ENCODE measurements around the gene UNC13B.

Gene UNC13B

GRCh38 chr9:35115680-35116538 is 45.9 kb upstream of the UNC13B start, which contains the start of gene ATOSB:
Gene ATOSB, minus strand, starts transcription at chr9:35115862. Its CDS starts 7,588 bp downstream, at chr9:35108274.
- ChIA-PET POLR2A (interaction anchor here (1.0 kb wide), 1 partner anchor 44 kb away, joined by 3 read pairs; no protein-coding TSS in a partner anchor), CTCF (interaction anchor here (0.6 to 15.9 kb wide), 23 partner anchors 10 to 632 kb away, joined by 3 to 181 read pairs (median 5); partner anchors contain the start of genes PIGO and UNC13B)
- TF ChIP-seq, protein P1, sequence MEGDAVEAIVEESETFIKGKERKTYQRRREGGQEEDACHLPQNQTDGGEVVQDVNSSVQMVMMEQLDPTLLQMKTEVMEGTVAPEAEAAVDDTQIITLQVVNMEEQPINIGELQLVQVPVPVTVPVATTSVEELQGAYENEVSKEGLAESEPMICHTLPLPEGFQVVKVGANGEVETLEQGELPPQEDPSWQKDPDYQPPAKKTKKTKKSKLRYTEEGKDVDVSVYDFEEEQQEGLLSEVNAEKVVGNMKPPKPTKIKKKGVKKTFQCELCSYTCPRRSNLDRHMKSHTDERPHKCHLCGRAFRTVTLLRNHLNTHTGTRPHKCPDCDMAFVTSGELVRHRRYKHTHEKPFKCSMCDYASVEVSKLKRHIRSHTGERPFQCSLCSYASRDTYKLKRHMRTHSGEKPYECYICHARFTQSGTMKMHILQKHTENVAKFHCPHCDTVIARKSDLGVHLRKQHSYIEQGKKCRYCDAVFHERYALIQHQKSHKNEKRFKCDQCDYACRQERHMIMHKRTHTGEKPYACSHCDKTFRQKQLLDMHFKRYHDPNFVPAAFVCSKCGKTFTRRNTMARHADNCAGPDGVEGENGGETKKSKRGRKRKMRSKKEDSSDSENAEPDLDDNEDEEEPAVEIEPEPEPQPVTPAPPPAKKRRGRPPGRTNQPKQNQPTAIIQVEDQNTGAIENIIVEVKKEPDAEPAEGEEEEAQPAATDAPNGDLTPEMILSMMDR (IDR thresholded peaks at IDR 0.05; ENCODE audit: insufficient read depth, low read length, missing control alignments): no peak
- peak within 1 kb of the TSS; percentile 99 for H3K4me3 ChIP-seq (ENCODE audit: low read depth, low read length)
- DNase-seq (ENCODE audit: low read depth, low spot score): peak; percentile 59

- CTCF ChIA-PET: interaction anchor here (0.8 to 15.9 kb wide), 29 partner anchors 10 to 632 kb away, joined by 3 to 181 read pairs (median 5); partner anchors contain the start of genes PIGO and UNC13B
- peak overlapping the region; percentile 99 for H3K4me3 ChIP-seq (ENCODE audit: low read depth, low read length)
- no peak for DNase-seq (ENCODE audit: low read depth, low spot score)
- POLR2A ChIA-PET: no interaction called here
- TF ChIP-seq, protein P1 (IDR thresholded peaks at IDR 0.05; ENCODE audit: insufficient read depth, low read length, missing control alignments): peak; percentile 0
These were observed 45.3 kb upstream of the UNC13B start for GRCh38 chr9:35116539-35116897.

DNA sequence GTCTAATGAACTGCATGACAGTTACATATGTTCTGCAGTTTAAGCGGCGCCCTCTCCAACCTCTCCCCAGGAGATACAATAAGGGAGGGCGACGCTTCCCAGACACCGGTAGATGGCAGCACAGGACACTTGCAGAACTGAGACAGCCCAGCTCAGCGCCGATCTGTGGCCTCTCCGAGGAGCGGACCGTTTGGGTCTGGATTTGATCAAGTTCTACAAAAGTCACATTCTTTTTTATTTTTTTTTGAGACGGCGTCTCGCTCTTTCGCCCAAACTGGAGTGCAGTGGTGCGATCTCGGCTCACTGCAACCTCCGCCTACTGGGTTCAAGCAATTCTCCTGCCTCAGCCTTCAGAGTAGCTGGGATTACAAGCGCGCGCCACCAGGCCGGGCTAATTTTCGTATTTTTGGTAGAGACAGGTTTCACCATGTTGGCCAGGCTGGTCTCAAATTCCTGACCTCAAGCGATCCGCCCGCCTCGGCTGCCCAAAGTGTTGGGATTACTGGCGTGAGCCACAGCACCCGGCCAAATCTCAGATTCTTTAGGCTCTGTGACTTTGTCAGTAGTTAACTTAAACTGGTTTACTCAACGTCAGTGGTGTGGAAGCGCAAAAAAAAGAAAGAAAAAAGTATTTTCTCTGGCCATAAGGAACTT is 44.8 kb upstream of the UNC13B start:
- POLR2A ChIA-PET: no interaction called here

DNA sequence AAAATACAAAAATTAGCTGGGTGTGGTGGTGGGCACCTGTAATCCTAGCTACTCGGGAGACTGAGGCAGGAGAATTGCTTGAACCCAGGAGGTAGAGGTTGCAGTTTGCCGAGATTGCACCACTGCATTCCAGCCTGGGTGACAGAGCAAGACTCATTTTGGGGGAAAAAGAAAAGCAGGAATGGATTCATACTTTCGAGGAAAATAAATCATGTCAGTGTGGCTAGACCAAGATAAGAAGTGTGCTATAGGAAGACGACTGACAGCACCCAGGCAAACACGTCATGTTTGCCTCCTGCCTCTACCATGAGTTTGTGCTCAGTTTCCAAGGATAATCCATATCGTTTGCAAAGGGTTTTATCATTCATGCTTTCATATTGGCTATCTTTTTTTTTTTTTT is 26.9 kb upstream of the UNC13B start:
- DNase-seq (ENCODE audit: low read depth, low spot score): no peak
- ChIA-PET CTCF (no interaction called here), POLR2A (no interaction called here)
- TF ChIP-seq, protein P1 (IDR thresholded peaks at IDR 0.05; ENCODE audit: insufficient read depth, low read length, missing control alignments): no peak
- no peak overlapping the region for H3K4me3 ChIP-seq (ENCODE audit: low read depth, low read length)

More for the DNA sequence above, 44.8 kb upstream of the UNC13B start:
- DNase-seq (ENCODE audit: low read depth, low spot score): peak; percentile 63
- TF ChIP-seq, protein P1 (IDR thresholded peaks at IDR 0.05; ENCODE audit: insufficient read depth, low read length, missing control alignments): peak; percentile 98
- peak overlapping the region; percentile 99 for H3K4me3 ChIP-seq (ENCODE audit: low read depth, low read length)
- CTCF ChIA-PET: interaction anchor here (0.5 to 15.9 kb wide), 29 partner anchors 9 to 438 kb away, joined by 3 to 181 read pairs (median 5); partner anchors contain the start of genes PIGO and UNC13B

GRCh38 chr9:35135988-35136387 is 25.8 kb upstream of the UNC13B start:
- CTCF ChIA-PET: interaction anchor here (0.9 to 1.3 kb wide), 2 partner anchors 10 to 19 kb away, joined by 3 to 6 read pairs; no protein-coding TSS in a partner anchor
- DNase-seq (ENCODE audit: low read depth, low spot score): no peak
- POLR2A ChIA-PET: no interaction called here
- TF ChIP-seq, protein P1 (IDR thresholded peaks at IDR 0.05; ENCODE audit: insufficient read depth, low read length, missing control alignments): no peak
- no peak overlapping the region for H3K4me3 ChIP-seq (ENCODE audit: low read depth, low read length)

GRCh38 chr9:35136866-35137265 is 24.9 kb upstream of the UNC13B start:
- no peak for DNase-seq (ENCODE audit: low read depth, low spot score)
- POLR2A ChIA-PET: no interaction called here
- TF ChIP-seq, protein P1 (IDR thresholded peaks at IDR 0.05; ENCODE audit: insufficient read depth, low read length, missing control alignments): no peak
- CTCF ChIA-PET: no interaction called here
- H3K4me3 ChIP-seq (ENCODE audit: low read depth, low read length): no peak overlapping the region

All from AG04449 (cell line).